PC-3 (cell line): ENCODE data around the gene CCM2L.

Experiments used
- EZH2 ChIP-seq: fragments of 300-600 bp; sonication (generic); IDR thresholded peaks from one replicate; pipeline ENCODE4 v1.6.1; 2017; ENCODE audit warnings: antibody characterized with exemption, mild to moderate bottlenecking, low read length; ENCODE audit not compliant: unreplicated experiment
- EZH2phosphoT487 ChIP-seq: fragments of 300-600 bp; sonication (generic); IDR thresholded peaks from 2 replicates; pipeline ENCODE4 v1.6.1; 2018; ENCODE audit warnings: mild to moderate bottlenecking, antibody characterized with exemption, low read length, borderline replicate concordance
- TF ChIP-seq, protein P1 (sequence below): fragments of 300-600 bp; sonication (generic); conservative IDR thresholded peaks from 2 replicates; pipeline ENCODE4 v1.5.1; 2017; ENCODE audit warnings: antibody characterized with exemption, low read depth, mild to moderate bottlenecking, low read length

DNA sequence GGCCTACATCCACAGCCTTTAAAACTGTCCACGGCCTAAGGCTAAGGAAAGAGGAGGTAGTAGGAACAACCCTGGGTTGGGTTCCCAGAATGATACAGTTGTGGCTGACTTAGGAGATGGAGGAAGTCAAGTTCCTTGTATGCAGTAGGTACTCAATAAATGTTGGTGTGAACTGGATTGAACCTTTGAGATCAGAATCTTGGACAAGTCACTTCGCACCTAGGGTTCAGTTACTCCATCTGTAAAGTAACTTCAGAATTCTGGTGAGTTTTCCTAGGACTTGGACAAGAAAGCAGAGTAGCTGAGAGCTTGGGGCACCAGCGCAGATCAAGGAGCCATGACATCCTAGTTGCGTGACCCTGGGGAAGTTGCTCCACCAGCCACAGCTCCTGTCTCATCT, 33.2 kb upstream of the CCM2L start:
- TF ChIP-seq, protein P1, sequence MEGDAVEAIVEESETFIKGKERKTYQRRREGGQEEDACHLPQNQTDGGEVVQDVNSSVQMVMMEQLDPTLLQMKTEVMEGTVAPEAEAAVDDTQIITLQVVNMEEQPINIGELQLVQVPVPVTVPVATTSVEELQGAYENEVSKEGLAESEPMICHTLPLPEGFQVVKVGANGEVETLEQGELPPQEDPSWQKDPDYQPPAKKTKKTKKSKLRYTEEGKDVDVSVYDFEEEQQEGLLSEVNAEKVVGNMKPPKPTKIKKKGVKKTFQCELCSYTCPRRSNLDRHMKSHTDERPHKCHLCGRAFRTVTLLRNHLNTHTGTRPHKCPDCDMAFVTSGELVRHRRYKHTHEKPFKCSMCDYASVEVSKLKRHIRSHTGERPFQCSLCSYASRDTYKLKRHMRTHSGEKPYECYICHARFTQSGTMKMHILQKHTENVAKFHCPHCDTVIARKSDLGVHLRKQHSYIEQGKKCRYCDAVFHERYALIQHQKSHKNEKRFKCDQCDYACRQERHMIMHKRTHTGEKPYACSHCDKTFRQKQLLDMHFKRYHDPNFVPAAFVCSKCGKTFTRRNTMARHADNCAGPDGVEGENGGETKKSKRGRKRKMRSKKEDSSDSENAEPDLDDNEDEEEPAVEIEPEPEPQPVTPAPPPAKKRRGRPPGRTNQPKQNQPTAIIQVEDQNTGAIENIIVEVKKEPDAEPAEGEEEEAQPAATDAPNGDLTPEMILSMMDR = no peak
- TF ChIP-seq EZH2phosphoT487 (no peak), EZH2 (no peak)
